Epithelial cell of esophagus (primary cell): ENCODE data around the gene SYNGR2.
A peak's percentile ranks its signal among the peaks of the same experiment; 100 is the strongest.

ENCODE experiments used
- DNase-seq: peaks from one replicate; pipeline ENCODE4 v3.0.0; 2010; ENCODE audit warnings: low read depth
- H3K4me3 ChIP-seq: 2 replicates; pipeline ENCODE4 v1.5.1; 2011; ENCODE audit warnings: mild to moderate bottlenecking, low read length, control low read depth
- CTCF ChIP-seq: IDR thresholded peaks from 2 replicates; pipeline ENCODE4 v1.5.1; 2011; ENCODE audit warnings: low read depth, mild to moderate bottlenecking, low read length, control low read depth, inconsistent platforms; ENCODE audit not compliant: insufficient read depth; ENCODE audit errors: missing control alignments

Gene SYNGR2

GRCh38 chr17:78183916-78184315 lies 15.5 kb downstream of the SYNGR2 start:
- no peak overlapping the region for H3K4me3 ChIP-seq
- DNase-seq: no peak
- TF ChIP-seq CTCF: no peak

GRCh38 chr17:78184351-78184750 lies 16.0 kb downstream of the SYNGR2 start:
- no peak for DNase-seq
- TF ChIP-seq CTCF: no peak
- no peak overlapping the region for H3K4me3 ChIP-seq

- H3K4me3 ChIP-seq: no peak overlapping the region
- TF ChIP-seq CTCF: no peak
- DNase-seq: no peak
These were observed 16.5 kb downstream of the SYNGR2 start for GRCh38 chr17:78184868-78185267.

GRCh38 chr17:78185981-78186691 lies 17.8 kb downstream of the SYNGR2 start:
- TF ChIP-seq CTCF: no peak
- DNase-seq: no peak
- peak overlapping the region; percentile 61 for H3K4me3 ChIP-seq

GRCh38 chr17:78186692-78187595 lies 18.6 kb downstream of the SYNGR2 start, which contains the start of the genes AFMID and TK1:
Gene AFMID (plus strand): TSS chr17:78187362. CDS start chr17:78187371, 9 bp downstream.
Gene TK1 (minus strand): TSS chr17:78187052. CDS start chr17:78186994, 58 bp downstream.
- peak; percentile 64 for TF ChIP-seq CTCF
- peak within 1 kb of the TSS; percentile 61 for H3K4me3 ChIP-seq
- peak; percentile 98 for DNase-seq

GRCh38 chr17:78196716-78197115 lies 28.3 kb downstream of the SYNGR2 start:
- no peak for DNase-seq
- no peak for TF ChIP-seq CTCF

More at GRCh38 chr17:78196716-78197115, 28.3 kb downstream of the SYNGR2 start:
- H3K4me3 ChIP-seq: no peak overlapping the region
